OCI-LY7 (cell line): ENCODE data around the gene DUOXA2.

Experiments
- CTCF ChIP-seq: fragments of 200-600 bp; sonication (generic); conservative IDR thresholded peaks from 2 replicates; pipeline ENCODE4 v1.5.1; 2014; ENCODE audit warnings: mild to moderate bottlenecking, antibody characterized with exemption, low read length, moderate library complexity, mixed read lengths
- EZH2phosphoT487 ChIP-seq: fragments of 200-600 bp; sonication (generic); IDR thresholded peaks from 2 replicates; pipeline ENCODE4 v1.6.1; 2018; ENCODE audit warnings: low read depth, borderline replicate concordance, mild to moderate bottlenecking, mixed run types, antibody characterized with exemption, low read length, moderate library complexity, mixed read lengths

GRCh38 chr15:45126535-45127158 is 12.5 kb downstream of the DUOXA2 start:
- TF ChIP-seq CTCF (peak; percentile 95), EZH2phosphoT487 (no peak)
